Endothelial cell of umbilical vein (primary cell): ENCODE measurements around the gene YAP1. TPM values are rescaled to one million over a fixed set of nuclear protein-coding genes. Genes with fewer than 3 reads are reported as not detected.
A peak's percentile ranks its signal among the peaks of the same experiment; 100 is the strongest.

Source experiments
- BruUV-seq: library from RNA; stranded (reverse); fragments of 400-500 nt; replicated peaks from 2 replicates; lab custom pipeline; 2021; lab: Mats Ljungman, UMichigan
- CTCF ChIA-PET: fragments of 300-600, 350-600 bp; sonication (Branson Sonifier 250); formaldehyde crosslinking; loops from one replicate; lab custom pipeline; 2021; ENCODE audit warnings: antibody characterized with exemption, inconsistent platforms; lab: Charles Lee
- POLR2A ChIA-PET: fragments of 300-600, 350-600 bp; sonication (Branson Sonifier 250); formaldehyde crosslinking; loops from one replicate; lab custom pipeline; 2021; ENCODE audit warnings: antibody characterized with exemption, inconsistent platforms; lab: Charles Lee
- DNase-seq: peaks from one replicate; pipeline ENCODE4 v3.0.0-alpha.2; 2011; ENCODE audit warnings: low read depth, low spot score
- FAIRE-seq: peaks from 2 replicates; lab custom pipeline; 2011; peaks lifted over from hg19 to GRCh38; lab: Jason Lieb, UNC
- H2AFZ ChIP-seq: 2 replicates; pipeline ENCODE4 v1.6.0; 2012; ENCODE audit warnings: low read depth, low read length, control low read depth, inconsistent platforms
- H3K27ac ChIP-seq: 2 replicates; pipeline ENCODE4 v1.5.1; 2011; ENCODE audit warnings: low read depth, mild to moderate bottlenecking, control low read depth, low read length, moderate library complexity; ENCODE audit not compliant: insufficient read depth
- H3K27me3 ChIP-seq, 2 experiments: 2 replicates each; pipeline versions ENCODE4 v1.6.0 to v1.6.1; 2011; ENCODE audit warnings: low read length in 2 of 2, mixed read lengths in 1 of 2; ENCODE audit not compliant: control insufficient read depth in 2 of 2, insufficient read depth in 2 of 2
- H3K36me3 ChIP-seq, 2 experiments: 2 replicates in 1 of 2; 3 replicates in 1 of 2; pipeline ENCODE4 v1.5.1; 2011; ENCODE audit warnings: low read length in 2 of 2, mild to moderate bottlenecking in 1 of 2, moderate library complexity in 1 of 2; ENCODE audit not compliant: control insufficient read depth in 2 of 2, insufficient read depth in 2 of 2; ENCODE audit errors: extremely low read depth in 1 of 2
- H3K4me1 ChIP-seq: 3 replicates; pipeline ENCODE4 v1.5.1; 2011; ENCODE audit warnings: mild to moderate bottlenecking, low read length; ENCODE audit not compliant: control insufficient read depth, insufficient read depth; ENCODE audit errors: extremely low read depth
- H3K4me2 ChIP-seq: 2 replicates; pipeline ENCODE4 v1.6.1; 2011; ENCODE audit warnings: low read length, control low read depth, mixed read lengths; ENCODE audit not compliant: insufficient read depth
- H3K4me3 ChIP-seq, 3 experiments: fragments of 200-600 bp in 1 of 3; sonication (generic), shearing (Covaris generic) in 1 of 3; replicated peaks in 1 of 3; 2 replicates each; pipeline ENCODE4 v1.5.1; 2011 to 2016; ENCODE audit warnings: control low read depth in 3 of 3, low read length in 3 of 3, mild to moderate bottlenecking in 2 of 3, inconsistent platforms in 1 of 3, low read depth in 1 of 3, moderate library complexity in 1 of 3; ENCODE audit not compliant: insufficient read depth in 1 of 3
- H3K79me2 ChIP-seq: 2 replicates; pipeline ENCODE4 v1.6.0; 2012; ENCODE audit warnings: low read length, inconsistent platforms; ENCODE audit not compliant: control insufficient read depth, insufficient read depth
- H3K9ac ChIP-seq: replicated peaks from 2 replicates; pipeline ENCODE3; 2011; ENCODE audit warnings: low read length, control low read depth; ENCODE audit not compliant: insufficient read depth; ENCODE audit errors: extremely low read depth
- H3K9me1 ChIP-seq: replicated peaks from 3 replicates; pipeline ENCODE4 v1.6.0; 2011; ENCODE audit warnings: mild to moderate bottlenecking, low read length; ENCODE audit not compliant: control insufficient read depth, insufficient read depth; ENCODE audit errors: extremely low read depth
- H3K9me3 ChIP-seq: replicated peaks from 2 replicates; pipeline ENCODE4 v1.5.1; 2012; ENCODE audit warnings: low read length, inconsistent platforms; ENCODE audit not compliant: control insufficient read depth, insufficient read depth
- H4K20me1 ChIP-seq: replicated peaks from 2 replicates; pipeline ENCODE3; 2011; ENCODE audit warnings: mild to moderate bottlenecking, low read length; ENCODE audit not compliant: control insufficient read depth, insufficient read depth; ENCODE audit errors: extremely low read depth
- EZH2 ChIP-seq: IDR thresholded peaks from 2 replicates; pipeline ENCODE4 v1.6.1; 2012; ENCODE audit warnings: borderline replicate concordance, low read depth, mild to moderate bottlenecking, moderate library complexity, low read length, inconsistent platforms; ENCODE audit not compliant: severe bottlenecking
- FOS ChIP-seq: IDR thresholded peaks from 2 replicates; pipeline ENCODE4 v1.6.1; 2011; ENCODE audit warnings: mild to moderate bottlenecking, low read length, moderate library complexity, borderline replicate concordance; ENCODE audit not compliant: insufficient read depth
- GATA2 ChIP-seq: IDR thresholded peaks from 2 replicates; pipeline ENCODE4 v1.7.0; 2011; ENCODE audit warnings: low read depth, mild to moderate bottlenecking, moderate library complexity, mixed read lengths, low read length; ENCODE audit not compliant: insufficient read length, insufficient read depth
- JUN ChIP-seq: IDR thresholded peaks from 2 replicates; pipeline ENCODE4 v1.6.1; 2011; ENCODE audit warnings: borderline replicate concordance, low read depth; ENCODE audit not compliant: insufficient read length, insufficient read depth
- MYC ChIP-seq: IDR thresholded peaks from one replicate; pipeline ENCODE4 v1.6.1; 2011; ENCODE audit warnings: mild to moderate bottlenecking, low read depth, low read length
- POLR2A ChIP-seq: IDR thresholded peaks from 2 replicates; pipeline ENCODE4 v1.6.1; 2012; ENCODE audit warnings: low read depth, mild to moderate bottlenecking, control low read depth, low read length
- POLR2AphosphoS5 ChIP-seq: IDR thresholded peaks from 2 replicates; pipeline ENCODE4 v1.6.1; 2012; ENCODE audit warnings: low read depth, mild to moderate bottlenecking, control low read depth, low read length, moderate library complexity; ENCODE audit not compliant: insufficient read depth
- dilution Hi-C: fragments of 300-500 bp; cut with MboI; formaldehyde crosslinking; loops from one replicate; pipeline ENCODE4 v1.15.0; 2019; ENCODE audit warnings: low sequenced_read_pairs; ENCODE audit not compliant: extremely low pct_ligation_motif_present
- intact Hi-C: fragments of 100-400 bp; cut with micrococcal nuclease; formaldehyde crosslinking; loops from one replicate; pipeline ENCODE4 v1.10.0; 2022
- polyA plus RNA-seq, 4 experiments: library from polyadenylated mRNA; depleted of rRNA in 3 of 4; stranded (reverse) in 3 of 4; unstranded in 1 of 4; fragments of >200 nt; gene quantifications; 2 replicates each; pipeline versions ENCODE4 v1.2.1 to v1.2.3, GENCODE V29; 2011 to 2012; ENCODE audit warnings: missing spikeins in 1 of 4
- total RNA-seq: library from RNA; stranded (reverse); gene quantifications from 2 replicates; pipeline ENCODE4 v1.2.3, GENCODE V29; 2021
- TF ChIP-seq, protein P1 (sequence below), 2 donors: IDR thresholded peaks; 1 replicate in 1 of 2; 2 replicates in 1 of 2; pipeline ENCODE4 v1.5.1; 2011; ENCODE audit warnings: low read length in 2 of 2, mild to moderate bottlenecking in 2 of 2, moderate library complexity in 2 of 2, control low read depth in 1 of 2, inconsistent platforms in 1 of 2, low read depth in 1 of 2; ENCODE audit not compliant: insufficient read depth in 1 of 2; ENCODE audit errors: extremely low read depth in 1 of 2
- TF ChIP-seq, protein P2 (sequence below): IDR thresholded peaks from 2 replicates; pipeline ENCODE4 v1.6.1; 2011; ENCODE audit not compliant: insufficient read depth, insufficient read length

Gene YAP1
- total and polyA plus RNA-seq, 2 donors (not counting 3 experiments of a cell fraction or from before 2014, with no cell fraction given), result 32.6 to 48.9 TPM

DNA sequence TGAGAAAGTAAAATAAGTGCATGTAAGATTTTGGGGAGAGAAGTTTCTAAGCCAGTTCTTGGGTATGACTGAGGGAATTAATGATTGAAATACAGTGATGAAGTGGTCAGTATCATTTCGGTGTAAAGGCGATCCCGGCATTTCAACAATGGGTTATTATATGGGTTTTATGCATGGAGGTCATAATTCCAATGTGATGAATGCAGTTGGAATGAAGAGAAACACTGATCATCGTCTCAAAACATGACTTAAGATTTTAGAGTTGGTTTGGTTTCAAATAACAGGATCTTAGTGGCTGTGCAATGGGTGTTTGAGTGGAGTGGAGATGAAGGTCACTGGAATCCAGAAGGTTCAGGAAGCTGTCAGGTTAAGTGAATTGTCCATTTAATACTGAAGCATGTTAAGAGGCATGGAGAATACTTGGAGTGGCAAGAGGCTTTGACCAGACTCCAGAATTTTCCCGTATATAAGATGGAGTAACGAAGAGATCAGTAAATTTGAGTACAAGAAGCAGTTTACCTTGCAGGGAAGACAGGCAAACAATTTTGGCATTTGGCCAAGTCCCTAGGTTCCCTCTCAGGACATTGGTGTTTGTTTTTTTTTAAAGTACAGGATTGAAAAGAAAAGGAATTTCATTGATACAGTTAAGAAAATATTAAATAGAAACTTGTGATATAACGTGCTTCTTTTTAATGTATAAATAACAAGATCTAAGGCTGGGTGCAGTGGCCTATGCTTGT is 110.7 kb downstream of the YAP1 start:
- Histone ChIP-seq H3K27ac (no peak overlapping the region), H3K79me2 (no peaks in the 10 kb centered on the region), H4K20me1 (no peaks in the 10 kb centered on the region), H2AFZ (no peak overlapping the region), H3K4me3 (no peak overlapping the region), H3K4me2 (no peak overlapping the region), H3K9me3 (no peaks in the 10 kb centered on the region), H3K36me3 (no peaks in the 10 kb centered on the region), H3K27me3 (no peaks in the 10 kb centered on the region), H3K9ac (no peak overlapping the region), H3K9me1 (no peaks in the 10 kb centered on the region), H3K4me1 (peaks cover 9% of the 10 kb centered on the region)
- DNase-seq (peak; percentile 6), FAIRE-seq (no peak)
- intact Hi-C loops (loop anchor here (10.0 kb wide), 1 partner anchor 356 kb away; no protein-coding TSS in a partner anchor), dilution Hi-C loops (no loop called here)
- POLR2A ChIA-PET, result no interaction called here
- BruUV-seq, result no TSS peak
- CTCF ChIA-PET, result interaction anchor here (1.1 to 1.4 kb wide), 2 partner anchors 10 to 110 kb away, joined by 4 read pairs; no protein-coding TSS in a partner anchor
- TF ChIP-seq EZH2 (no peak), MYC (no peak), FOS (no peak), JUN (no peak), GATA2 (no peak), POLR2AphosphoS5 (no peak), POLR2A (no peak)
- TF ChIP-seq, protein P1, sequence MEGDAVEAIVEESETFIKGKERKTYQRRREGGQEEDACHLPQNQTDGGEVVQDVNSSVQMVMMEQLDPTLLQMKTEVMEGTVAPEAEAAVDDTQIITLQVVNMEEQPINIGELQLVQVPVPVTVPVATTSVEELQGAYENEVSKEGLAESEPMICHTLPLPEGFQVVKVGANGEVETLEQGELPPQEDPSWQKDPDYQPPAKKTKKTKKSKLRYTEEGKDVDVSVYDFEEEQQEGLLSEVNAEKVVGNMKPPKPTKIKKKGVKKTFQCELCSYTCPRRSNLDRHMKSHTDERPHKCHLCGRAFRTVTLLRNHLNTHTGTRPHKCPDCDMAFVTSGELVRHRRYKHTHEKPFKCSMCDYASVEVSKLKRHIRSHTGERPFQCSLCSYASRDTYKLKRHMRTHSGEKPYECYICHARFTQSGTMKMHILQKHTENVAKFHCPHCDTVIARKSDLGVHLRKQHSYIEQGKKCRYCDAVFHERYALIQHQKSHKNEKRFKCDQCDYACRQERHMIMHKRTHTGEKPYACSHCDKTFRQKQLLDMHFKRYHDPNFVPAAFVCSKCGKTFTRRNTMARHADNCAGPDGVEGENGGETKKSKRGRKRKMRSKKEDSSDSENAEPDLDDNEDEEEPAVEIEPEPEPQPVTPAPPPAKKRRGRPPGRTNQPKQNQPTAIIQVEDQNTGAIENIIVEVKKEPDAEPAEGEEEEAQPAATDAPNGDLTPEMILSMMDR (IDR thresholded peaks at IDR 0.05; ENCODE audit: extremely low read depth in 1 of 2, insufficient read depth in 1 of 2, low read depth in 1 of 2, low read length in 2 of 2), result no peak
- TF ChIP-seq, protein P2, sequence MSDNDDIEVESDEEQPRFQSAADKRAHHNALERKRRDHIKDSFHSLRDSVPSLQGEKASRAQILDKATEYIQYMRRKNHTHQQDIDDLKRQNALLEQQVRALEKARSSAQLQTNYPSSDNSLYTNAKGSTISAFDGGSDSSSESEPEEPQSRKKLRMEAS, result no peak
